NCI-H2029 treated with DMSO at 0.1 percent for 48 hours (cell line): Measurements from ENCODE around the gene ORM2.

ENCODE experiments used
- DNase-seq: peaks from one replicate; lab custom pipeline; 2025; lab: John Stamatoyannopoulos, UW

Gene ORM2

DNA sequence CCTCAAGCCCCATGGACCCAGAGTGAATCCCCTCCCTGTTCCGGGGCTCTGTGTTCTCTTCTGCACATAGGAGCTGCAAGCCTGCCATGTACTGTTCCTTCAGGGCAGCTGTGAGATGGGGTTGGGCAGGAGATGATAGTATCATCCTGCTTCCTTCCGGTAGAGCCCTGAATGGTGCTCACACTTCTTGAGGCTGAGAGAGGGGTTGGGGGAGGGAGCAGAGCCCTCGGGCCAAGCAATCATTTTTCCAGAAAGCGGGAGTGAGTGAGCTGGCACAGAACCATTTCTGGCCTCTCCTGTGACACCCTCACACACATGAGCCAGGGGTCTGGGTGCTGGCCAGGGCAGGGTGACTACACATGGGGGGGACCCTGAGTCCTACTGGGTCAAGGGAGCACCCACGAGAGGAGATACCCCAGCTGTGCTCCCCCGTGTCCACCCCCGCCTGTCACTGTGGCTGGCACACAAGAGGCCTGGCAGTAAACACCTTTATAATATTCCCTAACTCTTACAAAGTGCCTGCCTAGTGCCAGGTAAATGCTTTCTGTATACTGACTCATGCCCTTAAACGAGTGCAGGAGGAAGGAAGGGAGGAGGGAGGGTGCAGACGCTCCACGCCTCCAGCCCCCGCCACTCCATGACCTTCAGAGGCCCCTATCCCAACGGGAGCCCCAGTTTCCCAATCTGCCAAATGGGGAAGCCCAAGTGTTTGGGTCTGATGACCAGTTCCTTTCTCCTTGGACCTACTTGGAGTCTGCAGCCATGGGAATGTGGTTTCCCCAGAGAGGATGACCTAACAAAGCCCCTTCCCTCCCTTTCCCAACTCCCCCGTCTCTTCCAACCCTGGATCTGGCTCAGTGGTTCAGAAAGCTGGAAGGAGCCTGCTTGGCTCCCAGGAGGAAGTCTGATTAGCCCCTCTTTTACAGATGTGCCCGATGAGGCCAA, 42.6 kb downstream of the ORM2 start:
- no peak for DNase-seq

DNA sequence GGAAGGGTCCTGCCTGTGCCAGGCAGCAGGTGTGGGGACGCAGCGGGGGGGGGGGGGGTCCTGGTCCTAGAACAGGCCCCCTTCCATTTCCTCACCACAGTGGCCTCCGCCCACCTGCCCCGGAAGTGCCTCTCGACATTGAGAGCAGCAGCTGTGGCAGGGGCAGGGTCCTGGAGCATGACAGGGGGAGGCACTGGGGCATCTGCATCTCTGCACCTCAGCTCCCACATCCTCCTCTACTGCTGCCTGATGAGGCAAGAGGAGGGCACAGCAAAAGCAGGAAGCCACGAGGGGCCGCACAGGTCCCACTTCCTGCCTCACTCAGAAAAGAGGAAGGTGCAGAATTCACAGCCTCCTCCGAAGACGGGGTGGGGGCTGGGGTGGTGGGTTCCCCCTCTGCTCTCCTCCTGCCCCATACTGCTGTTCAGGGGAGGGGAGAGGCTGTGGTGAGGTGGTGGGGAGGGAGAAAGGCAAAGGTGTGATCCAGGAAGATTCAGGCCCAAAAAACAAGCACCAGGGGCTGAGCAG, 43.3 kb downstream of the ORM2 start:
- no peak for DNase-seq

DNA sequence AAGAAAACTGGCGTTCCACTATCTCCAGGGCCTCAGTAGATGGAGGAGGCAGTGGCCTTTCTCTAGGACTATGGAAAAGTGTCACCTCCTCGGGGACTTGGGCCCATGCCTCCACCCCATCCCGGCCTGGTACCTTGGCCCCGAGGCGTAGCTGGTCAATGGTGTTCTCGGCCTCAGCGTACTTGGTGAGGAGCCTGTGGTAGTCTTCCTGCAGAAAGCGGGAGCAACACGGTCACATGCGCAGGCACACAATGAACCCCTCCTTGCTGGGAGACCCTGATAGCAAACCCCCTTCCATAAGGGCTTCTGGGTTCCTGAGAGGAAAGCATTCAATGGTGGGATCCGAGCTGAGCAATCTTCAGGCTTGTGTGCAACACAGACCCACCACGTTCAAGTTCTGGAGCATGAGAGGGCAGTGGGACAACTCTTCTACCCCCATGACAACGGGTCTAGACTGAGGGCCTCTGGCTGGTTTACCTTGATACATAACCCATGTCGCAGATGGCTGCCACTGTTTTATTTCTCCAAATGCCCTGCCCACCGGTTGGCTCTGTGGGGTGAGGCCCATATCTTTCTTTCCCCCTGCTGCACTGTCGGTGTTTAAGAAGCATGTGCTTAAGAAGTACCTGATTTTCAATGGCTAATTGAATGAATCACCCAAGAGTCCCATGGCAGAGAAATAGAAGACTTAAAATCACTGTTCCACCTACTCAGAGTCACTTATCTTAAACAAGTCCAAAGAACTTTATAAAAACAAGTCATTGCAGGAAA, 44.5 kb downstream of the ORM2 start:
- no peak for DNase-seq

GRCh38 chr9:114374936-114375335, 45.3 kb downstream of the ORM2 start:
- no peak for DNase-seq

DNA sequence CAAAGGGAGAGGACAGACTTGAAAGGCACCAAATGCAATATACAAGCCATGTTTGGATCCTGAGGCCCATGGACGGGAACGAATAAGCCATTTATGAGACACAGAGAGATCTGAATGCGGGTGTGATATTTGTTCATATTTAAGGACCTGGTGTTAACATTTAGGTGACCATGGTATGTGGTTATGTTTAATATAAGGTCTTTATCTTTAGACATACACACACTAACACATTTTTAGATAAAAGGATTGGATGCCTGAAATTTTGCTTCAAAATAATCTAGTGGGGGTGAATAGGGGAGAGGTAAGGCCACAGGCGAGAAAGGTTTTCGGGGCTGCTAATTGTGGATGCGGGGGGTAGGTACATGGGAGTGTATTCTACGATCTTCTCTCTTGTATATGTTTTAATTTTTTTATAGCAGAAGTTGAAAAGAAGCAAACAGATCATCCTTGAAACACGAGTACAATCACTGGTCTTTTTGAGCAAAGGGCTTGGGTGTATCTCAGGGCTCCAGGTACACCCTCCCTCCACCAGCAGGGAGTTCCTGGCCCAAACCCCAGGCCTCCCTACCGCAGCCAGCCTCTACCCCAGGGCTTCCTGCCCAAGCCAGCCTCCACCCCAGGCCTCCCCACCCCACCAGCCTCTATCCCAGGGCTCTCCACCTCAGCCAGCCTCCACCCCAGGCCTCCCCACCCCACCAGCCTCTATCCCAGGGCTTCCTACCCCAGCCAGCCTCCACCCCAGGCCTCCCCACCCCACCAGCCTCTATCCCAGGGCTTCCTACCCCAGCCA, 45.9 kb downstream of the ORM2 start:
- DNase-seq, result no peak

DNA sequence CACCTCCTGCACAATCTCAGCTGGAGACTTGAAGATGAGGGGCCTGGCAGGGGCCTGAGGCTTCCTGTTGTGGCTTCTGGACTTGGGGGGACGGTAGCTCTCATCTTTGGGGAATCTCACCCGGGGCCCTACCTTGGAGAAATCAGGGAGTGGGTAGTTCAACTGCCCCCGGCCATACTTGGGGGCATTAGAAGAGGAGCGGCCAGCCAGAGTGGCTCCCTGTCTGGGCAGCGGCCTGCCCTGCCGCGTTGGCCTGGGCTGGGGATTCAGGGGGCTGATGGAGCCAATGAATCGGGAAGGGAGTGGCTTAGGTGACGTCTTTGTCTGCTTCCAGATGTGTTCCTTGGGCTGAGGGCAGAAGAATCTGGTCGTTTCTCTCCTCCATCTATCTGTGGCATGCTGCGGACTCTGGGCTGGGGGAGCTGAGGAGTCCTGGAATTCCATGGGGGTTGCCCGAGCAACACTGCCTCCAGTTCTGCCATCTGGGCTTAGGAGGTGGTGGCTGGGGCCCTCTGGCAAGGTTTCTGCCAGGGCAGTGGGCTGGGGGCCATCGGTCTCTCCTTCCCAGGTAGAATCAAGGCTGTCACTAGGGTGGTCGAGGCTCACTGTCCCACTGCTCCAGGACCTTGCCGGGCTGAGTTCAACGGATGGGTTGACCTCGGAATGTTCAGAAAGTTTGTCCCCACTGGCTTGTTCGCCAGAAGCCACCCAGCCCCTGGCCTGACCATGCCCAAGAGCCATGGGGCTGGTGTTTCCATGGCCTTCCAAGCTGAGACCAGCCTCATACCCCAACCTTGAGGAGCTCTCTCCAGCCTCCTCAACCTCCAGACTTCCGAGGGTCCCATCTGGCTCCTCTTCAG, 47.1 kb downstream of the ORM2 start:
- DNase-seq, result no peak

GRCh38 chr9:114378016-114378415, 48.3 kb downstream of the ORM2 start:
- no peak for DNase-seq

DNA sequence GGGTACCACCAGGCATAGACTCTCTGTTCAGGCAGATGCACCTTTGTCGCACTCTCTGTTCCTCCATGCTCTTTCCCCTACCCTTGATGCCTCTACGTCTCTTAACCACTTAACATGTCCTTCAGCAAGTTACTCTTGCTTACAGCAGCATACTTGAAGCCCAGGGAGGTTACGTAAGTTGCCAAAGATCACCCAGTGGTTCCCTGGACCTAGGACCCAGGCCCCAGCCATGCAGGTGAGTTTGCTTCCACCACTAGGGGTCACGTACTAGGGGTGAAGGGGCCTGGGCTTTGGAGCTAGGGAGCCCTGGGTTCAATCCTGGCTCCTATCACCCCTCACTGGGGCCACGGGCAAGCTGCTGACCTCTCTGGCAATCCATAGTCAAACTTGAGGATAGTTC, 49.2 kb downstream of the ORM2 start:
- no peak for DNase-seq
